Eye (tissue), 1 donor: ENCODE measurements around the gene REST.
A peak's percentile ranks its signal among the peaks of the same experiment; 100 is the strongest.
"Not testable (repeated sequence)": the region's sequence is repeated elsewhere in the genome, so short reads cannot be mapped to it uniquely, and the experiment has no call there.

Source experiments
- DNase-seq: peaks from one replicate; pipeline ENCODE4 v3.0.0-alpha.2; 2015

The REST gene, protein sequence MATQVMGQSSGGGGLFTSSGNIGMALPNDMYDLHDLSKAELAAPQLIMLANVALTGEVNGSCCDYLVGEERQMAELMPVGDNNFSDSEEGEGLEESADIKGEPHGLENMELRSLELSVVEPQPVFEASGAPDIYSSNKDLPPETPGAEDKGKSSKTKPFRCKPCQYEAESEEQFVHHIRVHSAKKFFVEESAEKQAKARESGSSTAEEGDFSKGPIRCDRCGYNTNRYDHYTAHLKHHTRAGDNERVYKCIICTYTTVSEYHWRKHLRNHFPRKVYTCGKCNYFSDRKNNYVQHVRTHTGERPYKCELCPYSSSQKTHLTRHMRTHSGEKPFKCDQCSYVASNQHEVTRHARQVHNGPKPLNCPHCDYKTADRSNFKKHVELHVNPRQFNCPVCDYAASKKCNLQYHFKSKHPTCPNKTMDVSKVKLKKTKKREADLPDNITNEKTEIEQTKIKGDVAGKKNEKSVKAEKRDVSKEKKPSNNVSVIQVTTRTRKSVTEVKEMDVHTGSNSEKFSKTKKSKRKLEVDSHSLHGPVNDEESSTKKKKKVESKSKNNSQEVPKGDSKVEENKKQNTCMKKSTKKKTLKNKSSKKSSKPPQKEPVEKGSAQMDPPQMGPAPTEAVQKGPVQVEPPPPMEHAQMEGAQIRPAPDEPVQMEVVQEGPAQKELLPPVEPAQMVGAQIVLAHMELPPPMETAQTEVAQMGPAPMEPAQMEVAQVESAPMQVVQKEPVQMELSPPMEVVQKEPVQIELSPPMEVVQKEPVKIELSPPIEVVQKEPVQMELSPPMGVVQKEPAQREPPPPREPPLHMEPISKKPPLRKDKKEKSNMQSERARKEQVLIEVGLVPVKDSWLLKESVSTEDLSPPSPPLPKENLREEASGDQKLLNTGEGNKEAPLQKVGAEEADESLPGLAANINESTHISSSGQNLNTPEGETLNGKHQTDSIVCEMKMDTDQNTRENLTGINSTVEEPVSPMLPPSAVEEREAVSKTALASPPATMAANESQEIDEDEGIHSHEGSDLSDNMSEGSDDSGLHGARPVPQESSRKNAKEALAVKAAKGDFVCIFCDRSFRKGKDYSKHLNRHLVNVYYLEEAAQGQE

DNA sequence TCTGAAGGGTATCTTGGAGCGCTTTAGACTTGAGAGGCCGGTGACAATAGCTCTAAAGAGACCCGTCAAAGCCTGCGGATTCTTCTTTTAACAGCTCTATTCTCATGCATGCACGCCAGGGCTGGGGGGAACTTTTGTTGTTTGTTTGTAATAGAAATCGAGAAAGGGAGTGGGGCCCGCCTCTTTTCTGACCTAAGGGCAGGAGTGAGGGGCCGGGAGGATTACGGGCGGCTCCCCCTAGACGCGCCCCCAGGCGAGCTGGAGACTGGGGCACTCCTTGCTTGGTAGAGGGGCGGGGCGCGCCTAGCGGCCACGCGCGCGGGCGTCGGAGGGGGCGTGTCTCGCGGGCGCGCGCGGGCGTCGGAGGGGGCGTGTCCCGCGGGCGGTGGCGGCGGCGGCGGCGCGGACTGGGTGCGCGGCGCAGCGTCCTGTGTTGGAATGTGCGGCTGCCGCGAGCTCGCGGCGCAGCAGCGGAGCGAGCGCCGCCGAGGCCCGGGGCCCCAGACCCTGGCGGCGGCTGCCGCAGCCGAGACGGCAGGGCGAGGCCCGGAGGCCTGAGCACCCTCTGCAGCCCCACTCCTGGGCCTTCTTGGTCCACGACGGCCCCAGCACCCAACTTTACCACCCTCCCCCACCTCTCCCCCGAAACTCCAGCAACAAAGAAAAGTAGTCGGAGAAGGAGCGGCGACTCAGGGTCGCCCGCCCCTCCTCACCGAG lies at the start of gene REST:
TSS of gene REST (plus strand) at position 412 of the 717 bp plus-strand sequence. CDS start 2,739 bp downstream, outside the sequence.
- peak; percentile 93 for DNase-seq

- no peak for DNase-seq
Observed at GRCh38 chr4:56859841-56860240, 47.9 kb upstream of the REST start.

- DNase-seq, result no peak
Observed at GRCh38 chr4:56860781-56861180, 46.9 kb upstream of the REST start.

- peak; percentile 11 for DNase-seq
Observed at GRCh38 chr4:56861360-56861759, 46.3 kb upstream of the REST start.

DNA sequence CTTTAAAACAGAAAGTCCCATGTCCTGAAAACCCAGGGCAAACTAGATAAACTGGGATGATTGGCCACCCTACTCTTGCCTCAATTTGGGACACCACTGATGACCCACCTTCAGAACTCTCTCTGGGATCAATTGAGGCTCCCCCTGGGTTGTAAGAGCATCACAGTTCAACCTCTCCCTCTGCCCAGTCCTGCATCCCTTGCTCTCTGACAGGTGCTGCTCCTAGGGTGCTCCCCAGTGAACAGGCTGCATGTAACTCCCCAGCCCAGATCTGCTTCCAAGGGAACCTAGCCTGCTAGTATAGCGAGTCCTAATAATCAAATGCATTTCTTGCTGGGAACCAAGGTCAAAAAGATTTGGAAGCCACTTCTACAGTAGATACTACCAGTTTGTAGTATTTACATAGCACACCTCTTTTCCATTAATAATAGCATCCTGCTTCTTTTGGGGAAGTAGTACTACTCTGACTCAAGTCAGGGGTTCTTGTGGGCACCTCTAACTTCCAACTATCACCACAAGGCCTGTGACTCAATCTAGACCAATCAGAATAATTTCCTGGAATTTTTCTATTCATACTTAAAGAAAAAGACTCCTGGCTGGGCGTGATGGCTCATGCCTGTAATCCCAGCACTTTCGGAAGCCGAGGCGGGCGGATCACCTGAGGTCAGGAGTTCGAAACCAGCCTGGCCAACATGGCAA lies 44.1 kb upstream of the REST start:
- no peak for DNase-seq

GRCh38 chr4:56870946-56871345 lies 36.8 kb upstream of the REST start:
- DNase-seq, result peak; percentile 87

GRCh38 chr4:56871371-56871866 lies 36.3 kb upstream of the REST start:
- DNase-seq, result peak; percentile 95

GRCh38 chr4:56874166-56874565 lies 33.5 kb upstream of the REST start:
- no peak for DNase-seq

GRCh38 chr4:56874923-56875322 lies 32.8 kb upstream of the REST start:
- peak; percentile 22 for DNase-seq

GRCh38 chr4:56876264-56876663 lies 31.4 kb upstream of the REST start:
- no peak for DNase-seq

DNA sequence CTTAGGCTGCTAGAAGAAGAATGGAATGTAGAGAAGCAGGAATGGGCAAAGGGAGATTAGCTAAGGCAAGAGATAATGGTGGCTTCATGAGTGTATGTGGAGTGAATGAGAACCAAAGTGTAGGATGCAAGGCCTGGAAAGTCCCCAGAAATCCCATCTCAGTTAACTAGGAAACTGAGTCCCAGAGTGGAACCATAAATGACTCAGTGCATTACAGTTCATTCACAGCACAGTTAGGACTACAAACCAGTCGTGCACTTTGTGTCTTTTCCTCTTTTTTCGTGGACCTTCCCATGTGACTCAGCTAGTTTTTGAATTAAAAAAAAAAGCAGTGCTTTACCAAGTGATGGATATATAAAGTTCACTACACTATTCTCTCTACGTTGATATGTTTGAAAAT lies 27.7 kb upstream of the REST start:
- no peak for DNase-seq

DNA sequence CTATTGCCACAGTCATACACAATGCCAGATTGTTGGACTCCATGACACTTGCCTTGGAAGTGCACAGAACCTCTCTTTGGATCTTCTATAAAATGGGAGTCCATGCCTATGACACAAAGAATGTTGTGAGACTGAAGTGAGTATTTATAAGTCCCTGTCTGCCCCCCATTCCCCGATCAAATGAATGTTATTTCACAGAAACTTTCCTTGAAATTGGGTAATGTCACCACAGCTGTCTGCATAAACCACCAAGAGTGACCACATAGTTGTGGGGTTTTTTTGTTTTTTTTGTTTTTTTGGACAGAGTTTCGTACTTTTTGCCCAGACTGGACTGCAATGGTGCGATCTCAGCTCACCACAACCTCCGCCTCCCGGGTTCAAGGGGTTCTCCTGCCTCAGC lies 27.1 kb upstream of the REST start:
- no peak for DNase-seq

DNA sequence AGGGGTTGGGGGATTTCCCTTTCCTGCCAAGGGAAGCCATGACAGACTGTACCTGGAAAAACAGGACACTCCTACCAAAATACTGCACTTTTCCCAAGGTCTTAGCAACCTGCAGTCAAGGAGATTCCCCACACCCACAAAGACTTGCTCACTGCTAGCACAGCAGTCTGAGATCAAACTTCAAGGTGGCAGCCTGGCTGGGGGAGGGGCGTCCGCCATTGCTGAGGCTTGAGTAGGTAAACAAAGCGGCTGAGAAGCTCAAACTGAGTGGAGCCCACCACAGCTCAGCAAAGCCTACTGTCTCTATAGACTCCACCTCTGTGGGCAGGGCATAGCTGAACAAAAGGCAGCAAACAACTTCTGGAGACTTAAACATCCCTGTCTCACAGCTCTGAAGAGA lies 23.2 kb upstream of the REST start:
- not testable (repeated sequence) for DNase-seq

DNA sequence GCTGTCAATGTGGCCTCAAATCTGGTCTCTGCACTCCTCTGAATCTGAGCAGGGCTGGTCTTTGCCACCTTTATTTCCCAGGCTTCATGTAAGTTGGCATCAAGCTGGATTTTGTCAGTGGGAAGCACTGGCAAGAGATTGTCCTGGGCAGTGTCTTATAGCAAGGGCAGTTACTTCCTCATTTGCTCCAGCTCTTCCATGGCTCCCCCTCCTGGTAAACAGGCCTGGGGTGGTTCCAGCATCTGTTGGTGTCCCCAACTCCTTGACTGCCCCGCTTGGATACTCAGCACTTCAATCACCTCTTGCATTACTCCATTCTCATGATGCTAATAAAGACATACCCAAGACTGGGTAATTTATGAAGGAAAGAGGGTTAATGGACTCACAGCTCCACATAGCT lies 15.0 kb upstream of the REST start:
- DNase-seq, result no peak

GRCh38 chr4:56897842-56898241 lies 9.9 kb upstream of the REST start:
- DNase-seq, result not testable (repeated sequence)

DNA sequence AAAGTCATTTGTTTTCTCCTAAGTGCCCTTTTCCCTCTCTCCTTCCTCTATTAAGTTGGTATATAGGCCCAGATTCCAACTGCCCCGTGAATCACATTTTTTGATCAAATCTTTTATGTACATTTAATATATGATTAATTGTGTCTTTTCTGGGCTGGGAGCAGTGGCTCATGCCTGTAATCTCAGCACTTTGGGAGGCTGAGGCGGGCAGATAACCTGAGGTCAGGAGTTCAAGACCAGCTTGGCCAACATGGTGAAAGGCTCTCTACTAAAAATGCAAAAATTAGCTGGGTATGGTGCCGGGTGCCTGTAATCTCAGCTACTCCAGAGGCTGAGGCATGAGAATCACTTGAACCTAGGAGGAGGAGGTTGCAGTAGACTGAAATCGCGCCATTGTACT lies 7.5 kb upstream of the REST start:
- not testable (repeated sequence) for DNase-seq

- DNase-seq, result no peak
Observed at GRCh38 chr4:56902703-56903102, 5.0 kb upstream of the REST start.

DNA sequence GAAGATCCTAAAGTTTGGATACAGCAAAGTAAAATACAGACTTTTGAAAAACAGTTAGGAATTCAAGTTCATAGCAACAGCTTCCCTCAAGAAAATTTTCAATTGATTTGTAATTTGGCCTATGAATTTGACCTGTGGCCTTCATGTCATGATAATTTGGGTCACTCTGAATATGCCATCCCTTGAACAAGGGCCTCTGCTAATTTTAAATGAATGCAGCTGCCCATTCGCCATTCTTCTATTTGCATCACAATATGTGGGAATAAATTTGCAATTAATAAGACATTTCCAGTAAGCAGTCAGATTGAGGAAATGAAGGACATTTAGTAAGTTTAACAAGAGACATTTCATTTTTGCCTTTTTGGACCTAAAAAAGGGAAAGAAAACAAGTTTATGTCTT lies 1.9 kb upstream of the REST start:
- DNase-seq, result peak; percentile 76

- DNase-seq, result peak; percentile 49
Observed at GRCh38 chr4:56906489-56907393, 959 bp upstream of the REST start.

DNA sequence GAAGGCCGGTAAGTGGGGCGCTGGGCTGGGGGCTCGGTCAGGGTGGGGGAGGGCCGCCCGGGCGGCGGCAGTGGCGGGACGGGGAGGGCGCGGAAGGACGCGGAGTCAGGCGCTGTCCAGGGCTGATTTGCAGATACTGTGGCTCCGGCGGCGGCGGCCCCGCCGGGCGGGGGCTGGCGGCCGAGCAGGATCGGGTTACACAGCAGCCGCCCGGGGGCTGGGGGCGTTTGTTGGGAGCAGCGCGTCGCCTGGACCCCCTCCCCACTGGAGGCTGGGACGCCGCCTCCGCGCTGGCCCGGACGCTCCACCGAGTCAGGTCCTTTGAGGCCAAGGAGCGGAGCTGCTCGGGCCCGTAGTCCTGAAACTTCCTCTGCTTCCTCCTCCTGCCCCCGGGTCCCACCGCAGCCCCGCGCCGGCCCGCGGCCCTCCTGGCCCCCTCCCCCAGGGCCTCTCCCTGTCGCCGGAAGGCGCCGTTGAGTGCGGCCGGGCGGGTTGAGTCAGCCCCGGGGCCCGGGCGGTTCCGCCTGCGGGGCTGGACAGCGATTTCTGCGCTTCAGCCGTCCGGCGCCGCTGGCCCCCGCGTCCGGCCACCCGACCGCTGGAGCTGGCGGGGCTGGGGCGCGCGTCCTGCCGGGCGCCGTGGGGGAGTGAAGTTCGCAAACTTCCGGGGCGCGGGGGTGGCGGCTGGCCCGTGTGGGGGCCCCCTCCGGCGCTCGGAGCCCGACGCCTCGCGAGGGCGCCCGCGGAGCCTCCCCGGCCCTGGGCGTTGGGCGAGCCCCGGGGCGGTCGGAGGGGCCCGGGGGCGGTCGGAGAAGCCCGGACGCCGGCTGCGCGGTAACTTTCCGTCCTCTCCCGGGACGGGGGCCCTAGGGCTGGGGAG lies 746 bp downstream of the REST start:
- peak; percentile 89 for DNase-seq
